ENCODE data around the gene PHLPP1. TPM values are rescaled to one million over a fixed set of nuclear protein-coding genes. Genes with fewer than 3 reads are reported as not detected.

The PHLPP1 gene
- polyA plus RNA-seq, 2 of the 4 experiments (the other 2 are of a cell fraction): 6.5 to 12.1 TPM

DNA sequence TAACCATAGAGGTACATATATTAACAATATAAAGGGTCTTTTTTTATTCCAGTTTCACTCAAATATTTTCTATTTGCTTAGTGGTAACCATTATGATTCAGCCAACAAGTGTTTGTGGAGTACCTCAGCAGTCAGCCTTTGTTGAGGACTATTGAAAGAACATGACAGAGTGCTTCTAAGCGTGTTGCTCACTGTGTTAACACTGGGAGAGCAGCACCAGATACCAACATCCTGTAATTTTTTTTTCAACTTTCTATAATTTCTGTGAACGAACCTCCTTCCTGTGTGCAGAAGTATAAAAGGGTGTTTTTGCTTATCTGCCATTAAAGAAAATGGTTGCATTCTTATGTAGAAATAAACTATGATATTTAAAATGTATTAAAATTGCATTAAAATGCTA, 239.0 kb downstream of the PHLPP1 start:
- TF ChIP-seq CHD2 (IDR thresholded peaks at IDR 0.05; ENCODE audit: low read length, partially characterized antibody) (no peak), FOSL2 (IDR thresholded peaks at IDR 0.05) (no peak), FOSL2 (CRISPR knock-in tag; IDR thresholded peaks at IDR 0.05) (no peak), CBX8 (IDR thresholded peaks at IDR 0.05) (no peak), HDAC2 (IDR thresholded peaks at IDR 0.05) (no peak), BHLHE40 (IDR thresholded peaks at IDR 0.05; ENCODE audit: low read depth, low read length) (no peak), CBX2 (IDR thresholded peaks at IDR 0.05; ENCODE audit: borderline replicate concordance, low read depth) (no peak), GATA3 (IDR thresholded peaks at IDR 0.05; ENCODE audit: borderline replicate concordance) (no peak), EHMT2 (IDR thresholded peaks at IDR 0.05; ENCODE audit: low read depth) (no peak), RARB (CRISPR knock-in tag; IDR thresholded peaks at IDR 0.05) (no peak), SMC3 (IDR thresholded peaks at IDR 0.05) (no peak), TFCP2L1 (CRISPR knock-in tag; IDR thresholded peaks at IDR 0.05) (no peak), SREBF2 (IDR thresholded peaks at IDR 0.05) (no peak), HEYL (CRISPR knock-in tag; IDR thresholded peaks at IDR 0.05) (no peak), ZNF302 (CRISPR knock-in tag; IDR thresholded peaks at IDR 0.05) (no peak), ZFP36 (IDR thresholded peaks at IDR 0.05; ENCODE audit: borderline replicate concordance, partially characterized antibody) (no peak)
- TF ChIP-seq, protein P1, sequence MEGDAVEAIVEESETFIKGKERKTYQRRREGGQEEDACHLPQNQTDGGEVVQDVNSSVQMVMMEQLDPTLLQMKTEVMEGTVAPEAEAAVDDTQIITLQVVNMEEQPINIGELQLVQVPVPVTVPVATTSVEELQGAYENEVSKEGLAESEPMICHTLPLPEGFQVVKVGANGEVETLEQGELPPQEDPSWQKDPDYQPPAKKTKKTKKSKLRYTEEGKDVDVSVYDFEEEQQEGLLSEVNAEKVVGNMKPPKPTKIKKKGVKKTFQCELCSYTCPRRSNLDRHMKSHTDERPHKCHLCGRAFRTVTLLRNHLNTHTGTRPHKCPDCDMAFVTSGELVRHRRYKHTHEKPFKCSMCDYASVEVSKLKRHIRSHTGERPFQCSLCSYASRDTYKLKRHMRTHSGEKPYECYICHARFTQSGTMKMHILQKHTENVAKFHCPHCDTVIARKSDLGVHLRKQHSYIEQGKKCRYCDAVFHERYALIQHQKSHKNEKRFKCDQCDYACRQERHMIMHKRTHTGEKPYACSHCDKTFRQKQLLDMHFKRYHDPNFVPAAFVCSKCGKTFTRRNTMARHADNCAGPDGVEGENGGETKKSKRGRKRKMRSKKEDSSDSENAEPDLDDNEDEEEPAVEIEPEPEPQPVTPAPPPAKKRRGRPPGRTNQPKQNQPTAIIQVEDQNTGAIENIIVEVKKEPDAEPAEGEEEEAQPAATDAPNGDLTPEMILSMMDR (IDR thresholded peaks at IDR 0.05): no peak
- TF ChIP-seq, protein P2, sequence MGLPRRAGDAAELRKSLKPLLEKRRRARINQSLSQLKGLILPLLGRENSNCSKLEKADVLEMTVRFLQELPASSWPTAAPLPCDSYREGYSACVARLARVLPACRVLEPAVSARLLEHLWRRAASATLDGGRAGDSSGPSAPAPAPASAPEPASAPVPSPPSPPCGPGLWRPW (IDR thresholded peaks at IDR 0.05): no peak
- TF ChIP-seq, protein P3, sequence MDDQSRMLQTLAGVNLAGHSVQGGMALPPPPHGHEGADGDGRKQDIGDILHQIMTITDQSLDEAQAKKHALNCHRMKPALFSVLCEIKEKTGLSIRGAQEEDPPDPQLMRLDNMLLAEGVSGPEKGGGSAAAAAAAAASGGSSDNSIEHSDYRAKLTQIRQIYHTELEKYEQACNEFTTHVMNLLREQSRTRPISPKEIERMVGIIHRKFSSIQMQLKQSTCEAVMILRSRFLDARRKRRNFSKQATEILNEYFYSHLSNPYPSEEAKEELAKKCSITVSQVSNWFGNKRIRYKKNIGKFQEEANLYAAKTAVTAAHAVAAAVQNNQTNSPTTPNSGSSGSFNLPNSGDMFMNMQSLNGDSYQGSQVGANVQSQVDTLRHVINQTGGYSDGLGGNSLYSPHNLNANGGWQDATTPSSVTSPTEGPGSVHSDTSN (IDR thresholded peaks at IDR 0.05): no peak
- H3K27ac ChIP-seq: no peak overlapping the region
- no peak overlapping the region for H3K4me3 ChIP-seq
- H3K4me2 ChIP-seq: no peak overlapping the region
- ChIA-PET POLR2A (no interaction called here), CTCF (interaction anchor here (1.2 kb wide), 1 partner anchor 239 kb away, joined by 4 read pairs; the partner anchor contains the start of gene PHLPP1)
- ATAC-seq (peak in 1 of 2 experiments; percentile 51; a peak in 1 of 6 replicates), DNase-seq (ENCODE audit: low read depth in 1 of 2, low spot score in 1 of 2) (no peak), FAIRE-seq (no peak)
- no peaks in the 10 kb centered on the region for H3K9me3 ChIP-seq
- peaks cover 9% of the 10 kb centered on the region; the same call in 1 of the 3 replicates for H3K4me1 ChIP-seq
- 35% methylated on average over 2 of the region's 2 CpGs for WGBS (ENCODE audit: missing lambda C conversion rate)

DNA sequence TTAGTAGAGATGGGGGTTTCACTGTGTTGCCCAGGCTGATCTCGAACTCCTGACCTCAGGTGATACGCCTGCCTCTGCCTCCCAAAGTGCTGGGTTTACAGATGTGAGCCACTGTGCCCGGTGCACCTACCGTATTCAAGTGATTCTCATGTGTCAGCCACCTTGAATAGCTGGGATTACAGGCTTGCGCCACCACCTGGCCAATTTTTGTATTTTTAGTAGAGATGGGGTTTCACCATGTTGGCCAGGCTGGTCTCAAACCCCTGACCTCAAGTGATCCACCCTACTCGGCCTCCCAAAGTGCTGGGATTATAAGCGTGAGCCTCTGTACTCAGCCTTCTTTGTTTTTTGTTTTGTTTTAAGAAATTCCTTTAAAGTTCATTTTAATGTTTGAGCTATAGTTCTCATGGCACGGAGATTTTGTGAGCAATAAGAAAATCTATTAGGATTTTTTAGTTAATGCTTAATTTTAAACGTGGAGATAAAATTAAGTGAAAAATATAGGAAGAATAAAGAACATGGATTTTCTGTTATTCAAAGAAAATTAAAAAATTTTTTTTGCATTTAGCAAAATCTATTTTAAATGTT, 242.6 kb downstream of the PHLPP1 start:
- Histone ChIP-seq H3K4me1 (peaks cover 9% of the 10 kb centered on the region; the same call in 1 of the 3 replicates), H3K4me2 (no peak overlapping the region), H3K4me3 (no peak overlapping the region), H3K27ac (0 out of 6 replicates have a peak overlapping the region, but pooled peaks of 1 of the 2 experiments have one; percentile 45), H3K9me3 (no peaks in the 10 kb centered on the region)
- POLR2A ChIA-PET: interaction anchor here (2.0 kb wide), 1 partner anchor 243 kb away, joined by 9 read pairs; the partner anchor contains the start of gene PHLPP1
- no peak for FAIRE-seq
- CTCF ChIA-PET: interaction anchor here (0.5 to 3.0 kb wide), 18 partner anchors 8 to 371 kb away, joined by 3 to 13 read pairs (median 4); partner anchors contain the start of gene PHLPP1
- no peak for TF ChIP-seq HDAC2 (IDR thresholded peaks at IDR 0.05)
- no peak for TF ChIP-seq HOXB13 (CRISPR knock-in tag; IDR thresholded peaks at IDR 0.05; ENCODE audit: low read depth)
- TF ChIP-seq FOXS1 (CRISPR knock-in tag; IDR thresholded peaks at IDR 0.05): no peak
- TF ChIP-seq, protein P1 (IDR thresholded peaks at IDR 0.05): peak; percentile 51
- peak; percentile 64 to 67 for TF ChIP-seq RAD21 (conservative IDR thresholded peaks at IDR 0.05 in 1 of 2, IDR thresholded peaks at IDR 0.05 in 1 of 2)
- peak; percentile 70 for TF ChIP-seq SMC3 (IDR thresholded peaks at IDR 0.05)
- TF ChIP-seq HEYL (CRISPR knock-in tag; IDR thresholded peaks at IDR 0.05): no peak
- 43% methylated on average over 9 of the region's 9 CpGs for WGBS (ENCODE audit: missing lambda C conversion rate)
- peak in 1 of 2 experiments; percentile 65 for DNase-seq (ENCODE audit: low read depth in 1 of 2, low spot score in 1 of 2)
- ATAC-seq: peak; percentile 54 to 86; a peak in 3 of 6 replicates
